Measurements from ENCODE around the gene ARSI. TPM values are rescaled to one million over a fixed set of nuclear protein-coding genes. Genes with fewer than 3 reads are reported as not detected.
A peak's percentile ranks its signal among the peaks of the same experiment; 100 is the strongest.

ARSI gene
- total and polyA plus RNA-seq, 2 of the 4 experiments (the other 2 are of a cell fraction): 14.8 to 15.2 TPM

DNA sequence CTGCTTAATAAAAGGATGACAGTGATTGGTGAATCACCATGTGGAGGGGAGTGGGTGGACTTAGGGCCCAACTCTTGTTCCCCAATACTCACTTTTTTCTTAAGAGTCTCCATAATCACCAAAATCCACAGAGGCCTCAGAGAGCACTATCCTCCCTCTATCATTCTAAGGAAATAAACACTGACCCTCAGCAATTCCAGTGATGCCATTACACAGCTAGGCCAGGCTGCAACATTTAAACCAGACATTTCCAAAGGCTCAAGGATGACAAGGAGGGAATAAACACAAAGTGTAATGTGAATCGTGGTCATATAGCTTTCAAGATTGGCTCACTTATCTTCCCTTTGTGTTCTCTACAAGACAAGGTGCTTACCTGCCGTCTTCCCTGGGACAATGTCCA lies 2.4 kb upstream of the ARSI start:
- TF ChIP-seq FOS (IDR thresholded peaks at IDR 0.05; ENCODE audit: low read depth, low read length): peak; percentile 22; the same call in 1 of the 2 replicates
- no peak for TF ChIP-seq SMC3 (IDR thresholded peaks at IDR 0.05; ENCODE audit: low read depth, low read length)
- TF ChIP-seq, protein P1, sequence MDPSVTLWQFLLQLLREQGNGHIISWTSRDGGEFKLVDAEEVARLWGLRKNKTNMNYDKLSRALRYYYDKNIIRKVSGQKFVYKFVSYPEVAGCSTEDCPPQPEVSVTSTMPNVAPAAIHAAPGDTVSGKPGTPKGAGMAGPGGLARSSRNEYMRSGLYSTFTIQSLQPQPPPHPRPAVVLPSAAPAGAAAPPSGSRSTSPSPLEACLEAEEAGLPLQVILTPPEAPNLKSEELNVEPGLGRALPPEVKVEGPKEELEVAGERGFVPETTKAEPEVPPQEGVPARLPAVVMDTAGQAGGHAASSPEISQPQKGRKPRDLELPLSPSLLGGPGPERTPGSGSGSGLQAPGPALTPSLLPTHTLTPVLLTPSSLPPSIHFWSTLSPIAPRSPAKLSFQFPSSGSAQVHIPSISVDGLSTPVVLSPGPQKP (IDR thresholded peaks at IDR 0.05; ENCODE audit: borderline replicate concordance, low read depth, low read length): no peak
- 0 out of 2 replicates have a peak, but pooled peaks have one; percentile 1 for TF ChIP-seq CEBPB (IDR thresholded peaks at IDR 0.05; ENCODE audit: low read depth, low read length)
- TF ChIP-seq, protein P2, sequence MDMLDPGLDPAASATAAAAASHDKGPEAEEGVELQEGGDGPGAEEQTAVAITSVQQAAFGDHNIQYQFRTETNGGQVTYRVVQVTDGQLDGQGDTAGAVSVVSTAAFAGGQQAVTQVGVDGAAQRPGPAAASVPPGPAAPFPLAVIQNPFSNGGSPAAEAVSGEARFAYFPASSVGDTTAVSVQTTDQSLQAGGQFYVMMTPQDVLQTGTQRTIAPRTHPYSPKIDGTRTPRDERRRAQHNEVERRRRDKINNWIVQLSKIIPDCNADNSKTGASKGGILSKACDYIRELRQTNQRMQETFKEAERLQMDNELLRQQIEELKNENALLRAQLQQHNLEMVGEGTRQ (IDR thresholded peaks at IDR 0.05; ENCODE audit: low read depth, low read length): no peak
- in situ Hi-C loops (cut with MboI; ENCODE audit: low sequenced_read_pairs): no loop called here
- CTCF ChIA-PET: interaction anchor here (1.0 kb wide), 1 partner anchor 15 kb away, joined by 3 read pairs; no protein-coding TSS in a partner anchor
- Histone ChIP-seq H3K9me1 (ENCODE audit: insufficient read depth, low read length) (peaks cover 30% of the 10 kb centered on the region), H2BK15ac (ENCODE audit: low read depth, low read length) (peak overlapping the region; percentile 89), H3K27me3 (ENCODE audit: control insufficient read depth, insufficient read depth, low read length) (no peaks in the 10 kb centered on the region), H2BK20ac (ENCODE audit: low read depth, low read length) (peak overlapping the region; percentile 90), H3K79me1 (ENCODE audit: low read depth in 1 of 2, low read length in 2 of 2) (peaks cover 0 to 21% of the 10 kb centered on the region in 2 experiments; a peak in 3 of 4 replicates), H3K4me1 (ENCODE audit: control insufficient read depth, insufficient read depth, low read length) (peaks cover 43% of the 10 kb centered on the region), H2AK5ac (ENCODE audit: low read depth, low read length) (peak overlapping the region; percentile 88), H2AK9ac (replicated peaks; ENCODE audit: low read depth, low read length, poor library complexity) (no peak overlapping the region), H3K23ac (ENCODE audit: low read depth, low read length) (peak overlapping the region; percentile 32), H4K20me1 (ENCODE audit: insufficient read depth, low read length) (no peaks in the 10 kb centered on the region), H3K36me3 (ENCODE audit: control insufficient read depth, insufficient read depth, low read length) (no peaks in the 10 kb centered on the region), H3K4ac (ENCODE audit: low read depth, low read length) (peak overlapping the region; percentile 91), H3K9ac (ENCODE audit: low read depth, low read length) (peak overlapping the region; percentile 15), H3K4me3 (ENCODE audit: insufficient read depth, low read depth, low read length) (no peak overlapping the region), H3K4me2 (ENCODE audit: low read depth, low read length) (peak overlapping the region; percentile 34; the same call in 1 of the 2 replicates), H3K18ac (ENCODE audit: low read depth, low read length) (peak overlapping the region; percentile 84), H3K14ac (replicated peaks; ENCODE audit: low read depth, low read length) (peak overlapping the region; percentile 93), H4K5ac (ENCODE audit: low read depth, low read length) (peak overlapping the region; percentile 87), H2BK120ac (ENCODE audit: low read depth, low read length) (peak overlapping the region; percentile 83), H3K56ac (ENCODE audit: extremely low read depth, insufficient read depth, low read length) (peak overlapping the region; percentile 6; the same call in 1 of the 2 replicates), H4K91ac (ENCODE audit: insufficient read depth, low read depth, low read length) (peak overlapping the region; percentile 90), H2BK5ac (ENCODE audit: low read depth, low read length, poor library complexity, severe bottlenecking) (peak overlapping the region; percentile 90), H3K9me3 (ENCODE audit: control insufficient read depth, insufficient read depth, low read length) (no peaks in the 10 kb centered on the region), H3K27ac (ENCODE audit: insufficient read depth, low read length) (peak overlapping the region; percentile 95), H2AFZ (replicated peaks; ENCODE audit: low read length, poor library complexity) (peak overlapping the region; percentile 36), H4K8ac (ENCODE audit: low read depth in 2 of 2, low read length in 2 of 2) (peak overlapping the region; percentile 56 to 76)
- dilution Hi-C loops (cut with HindIII; ENCODE audit: low sequenced_read_pairs, unreplicated experiment): no loop called here
- POLR2A ChIA-PET (ENCODE audit: unreplicated experiment): no interaction called here
- no TSS peak for BruUV-seq (replicated peaks)
- intact Hi-C loops (cut with micrococcal nuclease): no loop called here
- WGBS, 2 experiments (ENCODE audit: extremely low coverage in 2 of 2, insufficient read length in 1 of 2): no CpG with 5 or more reads among the region's 2 CpGs
- peak; percentile 42 for ATAC-seq (ENCODE audit: low read depth)
- peak; percentile 42 for DNase-seq
